K562 (cell line): ENCODE data around the gene KCTD1. TPM values are rescaled to one million over a fixed set of nuclear protein-coding genes. Genes with fewer than 3 reads are reported as not detected.

Source experiments
- ATAC-seq: fragments of 200-7000 bp; cut with Tn5 transposase; 3 replicates; pipeline ENCODE4 v1.9.1; 2020; ENCODE audit warnings: moderate library complexity
- BruUV-seq: library from RNA; stranded (reverse); fragments of 400-500 nt; replicated peaks from 2 replicates; lab custom pipeline; 2021; lab: Mats Ljungman, UMichigan
- CTCF ChIA-PET: fragments of 300-600 bp; formaldehyde crosslinking; extraction: SDS; loops from one replicate; lab custom pipeline; 2021; ENCODE audit warnings: low intra/inter-chr PET ratio; lab: Yijun Ruan, JAX
- POLR2A ChIA-PET: fragments of 300-600, 350-650 bp; sonication (Branson Sonifier 250); formaldehyde crosslinking; extraction: SDS; loops from one replicate; lab custom pipeline; 2021; ENCODE audit warnings: antibody characterized with exemption, inconsistent platforms; lab: Yijun Ruan, JAX
- DNase-seq, 4 experiments: peaks; one replicate each; pipeline versions ENCODE4 v3.0.0 to v3.0.0-alpha.2; 2011 to 2018; ENCODE audit warnings: low spot score in 3 of 4, mixed read lengths in 3 of 4; ENCODE audit errors: extremely low read depth in 1 of 4
- FAIRE-seq: peaks from 2 replicates; lab custom pipeline; 2011; peaks lifted over from hg19 to GRCh38; lab: Jason Lieb, UNC
- H2AFZ ChIP-seq: 2 replicates; pipeline ENCODE4 v1.6.0; 2011; ENCODE audit warnings: low read depth, low read length, control low read depth, inconsistent platforms
- H3K27ac ChIP-seq: fragments of 200-600 bp; 3 replicates; pipeline ENCODE4 v1.8.0; 2011; ENCODE audit warnings: low read depth, mild to moderate bottlenecking, control low read depth, inconsistent platforms, low read length, moderate library complexity, mixed read lengths; ENCODE audit errors: extremely low read depth
- H3K27me3 ChIP-seq, 2 experiments: fragments of 300-600 bp in 1 of 2; 2 replicates in 1 of 2; 3 replicates in 1 of 2; pipeline versions ENCODE4 v1.6.0 to v1.8.0; 2011; ENCODE audit warnings: inconsistent platforms in 2 of 2, low read length in 2 of 2, mild to moderate bottlenecking in 1 of 2, mixed read lengths in 1 of 2, moderate library complexity in 1 of 2; ENCODE audit not compliant: control insufficient read depth in 2 of 2, insufficient read depth in 2 of 2
- H3K36me3 ChIP-seq: fragments of 300-600 bp; 3 replicates; pipeline ENCODE4 v1.8.0; 2011; ENCODE audit warnings: mild to moderate bottlenecking, low read length, inconsistent platforms; ENCODE audit not compliant: control insufficient read depth, insufficient read depth
- H3K4me1 ChIP-seq, 2 experiments: fragments of 200-600 bp in 1 of 2; replicated peaks in 1 of 2; 2 replicates in 1 of 2; 3 replicates in 1 of 2; pipeline versions ENCODE4 v1.5.1 to v1.8.0; 2011; ENCODE audit warnings: inconsistent platforms in 2 of 2, low read length in 2 of 2, mild to moderate bottlenecking in 1 of 2, mixed read lengths in 1 of 2, moderate library complexity in 1 of 2; ENCODE audit not compliant: control insufficient read depth in 2 of 2, insufficient read depth in 2 of 2
- H3K4me2 ChIP-seq: 2 replicates; pipeline ENCODE4 v1.6.1; 2011; ENCODE audit warnings: low read length, control low read depth, inconsistent platforms, mixed read lengths; ENCODE audit not compliant: insufficient read depth
- H3K4me3 ChIP-seq: fragments of 200-600 bp; sonication (generic), shearing (Covaris generic); 2 replicates; pipeline ENCODE4 v1.5.1; 2016; ENCODE audit warnings: control low read depth, inconsistent platforms
- H3K79me2 ChIP-seq: fragments of 200-600 bp; 3 replicates; pipeline ENCODE4 v1.8.0; 2011; ENCODE audit warnings: low read length, inconsistent platforms; ENCODE audit not compliant: control insufficient read depth, insufficient read depth
- H3K9ac ChIP-seq, 2 experiments: 2 replicates each; pipeline versions ENCODE4 v1.6.0 to v1.6.1; 2011; ENCODE audit warnings: low read depth in 2 of 2, low read length in 2 of 2, control low read depth in 1 of 2, inconsistent platforms in 1 of 2, mild to moderate bottlenecking in 1 of 2, mixed read lengths in 1 of 2; ENCODE audit not compliant: insufficient read depth in 1 of 2
- H3K9me1 ChIP-seq: one replicate; pipeline ENCODE4 v1.6.0; 2011; ENCODE audit warnings: inconsistent platforms, mild to moderate bottlenecking, low read length, moderate library complexity; ENCODE audit not compliant: control insufficient read depth, insufficient read depth
- H3K9me3 ChIP-seq: replicated peaks from 2 replicates; pipeline ENCODE4 v1.5.1; 2011; ENCODE audit warnings: low read depth, low read length, inconsistent platforms; ENCODE audit not compliant: control insufficient read depth, insufficient read depth
- H4K20me1 ChIP-seq: replicated peaks from 2 replicates; pipeline ENCODE4 v1.6.1; 2011; ENCODE audit warnings: low read length, inconsistent platforms, mixed read lengths; ENCODE audit not compliant: control insufficient read depth, insufficient read depth
- ATF1 ChIP-seq, 2 experiments: fragments of 450-650 bp in 1 of 2; IDR thresholded peaks; 2 replicates each; pipeline ENCODE4 v1.6.1; 2016; ENCODE audit warnings: missing compliant biosample characterization in 1 of 2, missing genetic modification characterization in 1 of 2
- CHD1 ChIP-seq: fragments of 200-600 bp; sonication (generic); IDR thresholded peaks from one replicate; pipeline ENCODE4 v1.6.1; 2012; ENCODE audit warnings: mild to moderate bottlenecking, moderate library complexity, low read length, inconsistent platforms
- ELF1 ChIP-seq: fragments of 200-800 bp; sonication (Bioruptor generic); IDR thresholded peaks from 2 replicates; pipeline ENCODE4 v1.6.1; 2016; ENCODE audit warnings: missing genetic modification characterization, missing compliant biosample characterization
- FOXA1 ChIP-seq: fragments of 450-650 bp; IDR thresholded peaks from 2 replicates; pipeline ENCODE4 v1.6.1; 2016; ENCODE audit warnings: mild to moderate bottlenecking, borderline replicate concordance
- PHB2 ChIP-seq: fragments of 450-650 bp; IDR thresholded peaks from 2 replicates; pipeline ENCODE4 v1.6.1; 2017; ENCODE audit warnings: low read depth
- PML ChIP-seq: IDR thresholded peaks from 2 replicates; pipeline ENCODE4 v1.6.1; 2012; ENCODE audit warnings: low read length, inconsistent platforms
- POU5F1 ChIP-seq: fragments of 150-350 bp; IDR thresholded peaks from 2 replicates; pipeline ENCODE4 v1.6.1; 2014; ENCODE audit warnings: borderline replicate concordance, low read length, low read depth, mild to moderate bottlenecking; ENCODE audit not compliant: partially characterized antibody
- TOE1 ChIP-seq, 2 experiments: fragments of 450-650 bp in 1 of 2; sonication (generic) in 1 of 2; formaldehyde crosslinking in 1 of 2; IDR thresholded peaks; 2 replicates each; pipeline versions ENCODE4 v1.7.1 to v1.8.0; 2016 to 2022; ENCODE audit warnings: borderline replicate concordance in 2 of 2, mild to moderate bottlenecking in 2 of 2, antibody characterized with exemption in 1 of 2, inconsistent platforms in 1 of 2, low read depth in 1 of 2, missing genetic modification reagents in 1 of 2, moderate library complexity in 1 of 2
- ZBTB9 ChIP-seq: fragments of 450-650 bp; formaldehyde crosslinking; IDR thresholded peaks from 2 replicates; pipeline ENCODE4 v1.4.0; 2020; ENCODE audit warnings: mild to moderate bottlenecking, moderate library complexity
- ZKSCAN3 ChIP-seq: fragments of 250-450 bp; sonication (Bioruptor Pico); IDR thresholded peaks from 2 replicates; pipeline ENCODE4 v1.4.0; 2020
- whole genome bisulfite sequencing: fragments of 100-300 bp; shearing (Covaris generic); methylation state at CpG from one replicate; pipeline ENCODE4 v1.1.6; 2016; ENCODE audit warnings: low coverage, mixed read lengths; ENCODE audit not compliant: insufficient coverage; ENCODE audit errors: missing lambda C conversion rate; 5-methylcytosine and 5-hydroxymethylcytosine counted together
- in situ Hi-C: fragments of 300-500 bp; cut with MboI; formaldehyde crosslinking; loops from 4 replicates; pipeline ENCODE4 v1.15.0; 2018; ENCODE audit warnings: inconsistent platforms, mixed read lengths
- intact Hi-C: fragments of 100-400 bp; cut with micrococcal nuclease; formaldehyde crosslinking; loops from 2 replicates; pipeline ENCODE4 v1.14.2; 2022
- polyA plus RNA-seq, 8 experiments: library from polyadenylated mRNA; depleted of rRNA in 4 of 8; stranded (reverse) in 5 of 8; unstranded in 3 of 8; fragments of >200 nt; fragmentation: Nextera tagmentation in 2 of 8; fragmentation: Illumina TruSeq in 1 of 8; extraction: Ambion mirVana in 2 of 8; extraction: Trizol in 1 of 8; gene quantifications; 2 replicates each; pipeline versions ENCODE4 v1.2.1 to v1.2.3, GENCODE V29; 2011 to 2014; ENCODE audit warnings: inconsistent platforms in 1 of 8, missing spikeins in 1 of 8
- total RNA-seq, 7 experiments: library from RNA; depleted of rRNA in 6 of 7; stranded (reverse); fragments of >200 nt in 6 of 7; fragmentation: Illumina TruSeq in 2 of 7; extraction: Trizol in 2 of 7; gene quantifications; 2 replicates each; pipeline versions ENCODE4 v1.2.1 to v1.2.3, GENCODE V29; 2011 to 2021; ENCODE audit warnings: low replicate concordance in 1 of 7
- TF ChIP-seq, protein P1 (sequence below): sonication (generic); formaldehyde crosslinking; IDR thresholded peaks from 2 replicates; pipeline ENCODE4 v1.8.0; 2023; ENCODE audit warnings: mild to moderate bottlenecking, missing genetic modification reagents

Gene KCTD1
- total and polyA plus RNA-seq, 9 of the 15 experiments (the other 6 are each of a cell fraction or from before 2014, with no cell fraction given): not detected

DNA sequence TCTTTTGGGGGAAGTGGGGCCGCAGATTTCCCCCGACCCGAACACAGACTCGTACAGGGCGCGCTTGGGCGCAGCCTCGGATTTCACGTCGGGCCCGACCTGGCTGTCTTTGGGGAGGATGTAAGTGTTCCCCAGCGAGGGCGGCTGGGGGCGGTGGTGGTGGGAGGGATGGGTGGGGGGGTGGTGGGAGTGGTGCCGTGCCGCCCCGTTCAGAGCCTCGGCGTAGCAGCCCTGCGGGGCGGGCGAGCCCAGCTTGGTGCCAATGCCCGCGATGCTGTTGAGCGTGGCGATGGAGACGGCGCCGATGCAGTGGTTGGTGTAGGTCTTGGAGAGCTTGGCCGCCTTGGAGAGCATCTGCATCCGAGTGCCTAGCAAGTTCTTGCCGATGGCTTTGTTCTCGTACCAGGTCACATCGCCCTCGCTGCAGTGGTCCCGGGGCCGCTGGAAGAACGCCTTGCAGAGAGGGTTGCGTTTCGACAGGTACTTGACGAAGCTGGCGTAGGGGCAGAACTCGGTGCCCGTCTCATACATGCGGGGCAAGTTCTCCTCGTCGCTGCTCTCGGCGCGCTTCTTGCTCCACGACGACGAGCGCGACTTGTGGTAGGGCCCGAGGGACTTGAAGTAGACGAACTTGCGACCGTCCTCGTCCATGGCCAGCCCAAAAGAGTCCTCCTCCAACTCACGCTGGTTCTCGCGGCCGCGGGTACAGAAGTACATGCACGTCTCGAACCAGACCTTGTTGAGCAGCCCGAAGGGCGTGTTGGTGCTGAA is 1.3 kb downstream of the KCTD1 start:
- Histone ChIP-seq H3K9me1 (no peaks in the 10 kb centered on the region), H3K79me2 (no peaks in the 10 kb centered on the region), H3K4me3 (no peak overlapping the region), H3K9me3 (no peaks in the 10 kb centered on the region), H4K20me1 (no peaks in the 10 kb centered on the region), H2AFZ (no peak overlapping the region), H3K9ac (no peak overlapping the region), H3K27me3 (peaks cover 0 to 17% of the 10 kb centered on the region in 2 experiments; a peak in 2 of 5 replicates), H3K36me3 (no peaks in the 10 kb centered on the region), H3K27ac (no peak overlapping the region), H3K4me1 (peaks cover 0 to 24% of the 10 kb centered on the region in 2 experiments; a peak in 2 of 5 replicates), H3K4me2 (no peak overlapping the region)
- no peak for FAIRE-seq
- in situ Hi-C loops (no loop called here), intact Hi-C loops (no loop called here)
- WGBS: 38% methylated on average over 62 of the region's 69 CpGs
- TF ChIP-seq TOE1 (IDR thresholded peaks at IDR 0.05; ENCODE audit: borderline replicate concordance): no peak
- no peak for TF ChIP-seq TOE1 (CRISPR knock-in tag; IDR thresholded peaks at IDR 0.05; ENCODE audit: borderline replicate concordance, low read depth)
- ChIA-PET CTCF (no interaction called here), POLR2A (interaction anchor here (0.6 to 0.7 kb wide), 2 partner anchors 20 to 89 kb away, joined by 3 read pairs; no protein-coding TSS in a partner anchor)
- ATAC-seq: no peak
- DNase-seq: no peak
- BruUV-seq: no TSS peak

GRCh38 chr18:26546170-26546874 is 2.0 kb downstream of the KCTD1 start:
- H3K9me3 ChIP-seq: no peaks in the 10 kb centered on the region
- H3K27ac ChIP-seq: no peak overlapping the region
- no peak overlapping the region for H3K4me3 ChIP-seq
- in situ Hi-C loops: no loop called here
- POLR2A ChIA-PET: no interaction called here
- CTCF ChIA-PET: no interaction called here
- H3K27me3 ChIP-seq: peaks cover 0 to 17% of the 10 kb centered on the region in 2 experiments; a peak in 2 of 5 replicates
- no peak for ATAC-seq
- no peak overlapping the region for H3K9ac ChIP-seq
- intact Hi-C loops: no loop called here
- H4K20me1 ChIP-seq: no peaks in the 10 kb centered on the region
- BruUV-seq: no TSS peak
- no peaks in the 10 kb centered on the region for H3K9me1 ChIP-seq
- H2AFZ ChIP-seq: no peak overlapping the region
- no peaks in the 10 kb centered on the region for H3K36me3 ChIP-seq
- no peaks in the 10 kb centered on the region for H3K79me2 ChIP-seq
- H3K4me2 ChIP-seq: no peak overlapping the region
- no peak for DNase-seq
- H3K4me1 ChIP-seq: peaks cover 0 to 24% of the 10 kb centered on the region in 2 experiments; a peak in 2 of 5 replicates
- 10% methylated on average over 16 of the region's 16 CpGs for WGBS
- FAIRE-seq: no peak
- TF ChIP-seq ZBTB9 (CRISPR knock-in tag) (no peak), ATF1 (CRISPR knock-in tag; IDR thresholded peaks at IDR 0.05) (no peak), ATF1 (tag; IDR thresholded peaks at IDR 0.05) (no peak), ELF1 (tag) (no peak), FOXA1 (no peak), ZKSCAN3 (CRISPR knock-in tag) (no peak), PHB2 (no peak), CHD1 (no peak), PML (no peak), POU5F1 (no peak)
- TF ChIP-seq, protein P1, sequence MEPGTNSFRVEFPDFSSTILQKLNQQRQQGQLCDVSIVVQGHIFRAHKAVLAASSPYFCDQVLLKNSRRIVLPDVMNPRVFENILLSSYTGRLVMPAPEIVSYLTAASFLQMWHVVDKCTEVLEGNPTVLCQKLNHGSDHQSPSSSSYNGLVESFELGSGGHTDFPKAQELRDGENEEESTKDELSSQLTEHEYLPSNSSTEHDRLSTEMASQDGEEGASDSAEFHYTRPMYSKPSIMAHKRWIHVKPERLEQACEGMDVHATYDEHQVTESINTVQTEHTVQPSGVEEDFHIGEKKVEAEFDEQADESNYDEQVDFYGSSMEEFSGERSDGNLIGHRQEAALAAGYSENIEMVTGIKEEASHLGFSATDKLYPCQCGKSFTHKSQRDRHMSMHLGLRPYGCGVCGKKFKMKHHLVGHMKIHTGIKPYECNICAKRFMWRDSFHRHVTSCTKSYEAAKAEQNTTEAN: no peak
